ENCODE results near the gene GATAD2A. TPM values are rescaled to one million over a fixed set of nuclear protein-coding genes. Genes with fewer than 3 reads are reported as not detected.

Gene GATAD2A
- total and polyA plus RNA-seq, 2 of the 8 experiments (the other 6 are each of a cell fraction or from before 2014, with no cell fraction given) = 38.4 to 205 TPM

- TF ChIP-seq TBP (IDR thresholded peaks at IDR 0.05; ENCODE audit: low read depth, low read length) (no peak), RAD21 (IDR thresholded peaks at IDR 0.05 in 1 of 2, conservative IDR thresholded peaks at IDR 0.05 in 1 of 2; ENCODE audit: low read depth in 2 of 2, low read length in 2 of 2) (no peak; a peak in 1 of 4 replicates), SP1 (IDR thresholded peaks at IDR 0.05; ENCODE audit: low read depth, low read length) (no peak), SP2 (IDR thresholded peaks at IDR 0.05; ENCODE audit: low read length) (no peak), POLR2A (IDR thresholded peaks at IDR 0.05; ENCODE audit: control extremely low read depth in 1 of 2, low read depth in 2 of 2, low read length in 2 of 2) (no peak; a peak in 1 of 3 replicates), EZH2 (IDR thresholded peaks at IDR 0.05; ENCODE audit: low read depth, low read length, severe bottlenecking) (no peak)
- TF ChIP-seq, protein P1, sequence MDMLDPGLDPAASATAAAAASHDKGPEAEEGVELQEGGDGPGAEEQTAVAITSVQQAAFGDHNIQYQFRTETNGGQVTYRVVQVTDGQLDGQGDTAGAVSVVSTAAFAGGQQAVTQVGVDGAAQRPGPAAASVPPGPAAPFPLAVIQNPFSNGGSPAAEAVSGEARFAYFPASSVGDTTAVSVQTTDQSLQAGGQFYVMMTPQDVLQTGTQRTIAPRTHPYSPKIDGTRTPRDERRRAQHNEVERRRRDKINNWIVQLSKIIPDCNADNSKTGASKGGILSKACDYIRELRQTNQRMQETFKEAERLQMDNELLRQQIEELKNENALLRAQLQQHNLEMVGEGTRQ (IDR thresholded peaks at IDR 0.05; ENCODE audit: low read length) = no peak
These were observed 19.3 kb upstream of the GATAD2A start (continued) for GRCh38 chr19:19385896-19386869.

Data from H1 (cell line).